ENCODE results near the gene VPS25. TPM values are rescaled to one million over a fixed set of nuclear protein-coding genes. Genes with fewer than 3 reads are reported as not detected.

The VPS25 gene
- total RNA-seq, 4 donors from 2014 or later: 44.8 to 54.6 (median 53.5) TPM

GRCh38 chr17:42743595-42744282 is 29.5 kb upstream of the VPS25 start:
- peak overlapping the region; percentile 98 to 100 (median 99) for H3K27ac ChIP-seq
- ATAC-seq (no peak), DNase-seq (no peak)
- TF ChIP-seq, protein P1, sequence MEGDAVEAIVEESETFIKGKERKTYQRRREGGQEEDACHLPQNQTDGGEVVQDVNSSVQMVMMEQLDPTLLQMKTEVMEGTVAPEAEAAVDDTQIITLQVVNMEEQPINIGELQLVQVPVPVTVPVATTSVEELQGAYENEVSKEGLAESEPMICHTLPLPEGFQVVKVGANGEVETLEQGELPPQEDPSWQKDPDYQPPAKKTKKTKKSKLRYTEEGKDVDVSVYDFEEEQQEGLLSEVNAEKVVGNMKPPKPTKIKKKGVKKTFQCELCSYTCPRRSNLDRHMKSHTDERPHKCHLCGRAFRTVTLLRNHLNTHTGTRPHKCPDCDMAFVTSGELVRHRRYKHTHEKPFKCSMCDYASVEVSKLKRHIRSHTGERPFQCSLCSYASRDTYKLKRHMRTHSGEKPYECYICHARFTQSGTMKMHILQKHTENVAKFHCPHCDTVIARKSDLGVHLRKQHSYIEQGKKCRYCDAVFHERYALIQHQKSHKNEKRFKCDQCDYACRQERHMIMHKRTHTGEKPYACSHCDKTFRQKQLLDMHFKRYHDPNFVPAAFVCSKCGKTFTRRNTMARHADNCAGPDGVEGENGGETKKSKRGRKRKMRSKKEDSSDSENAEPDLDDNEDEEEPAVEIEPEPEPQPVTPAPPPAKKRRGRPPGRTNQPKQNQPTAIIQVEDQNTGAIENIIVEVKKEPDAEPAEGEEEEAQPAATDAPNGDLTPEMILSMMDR (IDR thresholded peaks at IDR 0.05 in 4 of 5, conservative IDR thresholded peaks at IDR 0.05 in 1 of 5): no peak
- TF ChIP-seq POLR2A (IDR thresholded peaks at IDR 0.05): no peak
- no peaks in the 10 kb centered on the region for H3K27me3 ChIP-seq
- H3K4me3 ChIP-seq: peak overlapping the region; percentile 86 to 94 (median 94)
- in situ Hi-C loops (cut with MboI; ENCODE audit: low sequenced_read_pairs in 4 of 4) (no loop called here), intact Hi-C loops (cut with DNase I; ENCODE audit: low total_unique reads) (loop anchor here (2.0 kb wide), 2 partner anchors 19 to 165 kb away; no protein-coding TSS in a partner anchor)
- peaks cover 26 to 27% of the 10 kb centered on the region in 2 donors for H3K4me1 ChIP-seq
- H3K36me3 ChIP-seq: no peaks in the 10 kb centered on the region
- no peaks in the 10 kb centered on the region for H3K9me3 ChIP-seq

- peak overlapping the region; percentile 98 to 100 (median 99) for H3K27ac ChIP-seq
- intact Hi-C loops (cut with DNase I; ENCODE audit: low total_unique reads): loop anchor here (2.0 kb wide), 2 partner anchors 18 to 166 kb away; no protein-coding TSS in a partner anchor
- H3K4me3 ChIP-seq: peak overlapping the region; percentile 86 to 94 (median 94)
- DNase-seq (peak; percentile 76 to 79), ATAC-seq (peak; percentile 81 to 84)
- H3K4me1 ChIP-seq: peaks cover 26 to 27% of the 10 kb centered on the region in 2 donors
- no peak for TF ChIP-seq POLR2A (IDR thresholded peaks at IDR 0.05)
- TF ChIP-seq, protein P1 (IDR thresholded peaks at IDR 0.05 in 4 of 5, conservative IDR thresholded peaks at IDR 0.05 in 1 of 5): no peak
- H3K27me3 ChIP-seq: no peaks in the 10 kb centered on the region
- no peaks in the 10 kb centered on the region for H3K36me3 ChIP-seq
- in situ Hi-C loops (cut with MboI; ENCODE audit: low sequenced_read_pairs in 4 of 4): no loop called here
- H3K9me3 ChIP-seq: no peaks in the 10 kb centered on the region
These were observed 28.9 kb upstream of the VPS25 start for GRCh38 chr17:42744283-42744805.

GRCh38 chr17:42744806-42745617 is 28.2 kb upstream of the VPS25 start, which contains the start of gene EZH1:
Gene EZH1, minus strand, starts transcription at chr17:42745040. Its CDS starts 16,099 bp downstream, at chr17:42728941.
- peak; percentile 79 to 91 for TF ChIP-seq POLR2A (IDR thresholded peaks at IDR 0.05)
- TF ChIP-seq, protein P1 (IDR thresholded peaks at IDR 0.05 in 4 of 5, conservative IDR thresholded peaks at IDR 0.05 in 1 of 5): peak in 4 of 5 experiments; percentile 19 to 36 (median 28)
- Histone ChIP-seq H3K27ac (peak within 1 kb of the TSS; percentile 98 to 100 (median 99)), H3K27me3 (no peaks in the 10 kb centered on the region), H3K4me3 (peak within 1 kb of the TSS; percentile 86 to 94 (median 94)), H3K4me1 (peaks cover 26 to 29% of the 10 kb centered on the region in 2 donors), H3K36me3 (no peaks in the 10 kb centered on the region), H3K9me3 (no peaks in the 10 kb centered on the region)
- intact Hi-C loops (cut with DNase I; ENCODE audit: low total_unique reads): loop anchor here (2.0 kb wide), 2 partner anchors 18 to 166 kb away; no protein-coding TSS in a partner anchor
- DNase-seq (peak; percentile 74 to 87), ATAC-seq (peak; percentile 86)
- in situ Hi-C loops (cut with MboI; ENCODE audit: low sequenced_read_pairs in 4 of 4): no loop called here

DNA sequence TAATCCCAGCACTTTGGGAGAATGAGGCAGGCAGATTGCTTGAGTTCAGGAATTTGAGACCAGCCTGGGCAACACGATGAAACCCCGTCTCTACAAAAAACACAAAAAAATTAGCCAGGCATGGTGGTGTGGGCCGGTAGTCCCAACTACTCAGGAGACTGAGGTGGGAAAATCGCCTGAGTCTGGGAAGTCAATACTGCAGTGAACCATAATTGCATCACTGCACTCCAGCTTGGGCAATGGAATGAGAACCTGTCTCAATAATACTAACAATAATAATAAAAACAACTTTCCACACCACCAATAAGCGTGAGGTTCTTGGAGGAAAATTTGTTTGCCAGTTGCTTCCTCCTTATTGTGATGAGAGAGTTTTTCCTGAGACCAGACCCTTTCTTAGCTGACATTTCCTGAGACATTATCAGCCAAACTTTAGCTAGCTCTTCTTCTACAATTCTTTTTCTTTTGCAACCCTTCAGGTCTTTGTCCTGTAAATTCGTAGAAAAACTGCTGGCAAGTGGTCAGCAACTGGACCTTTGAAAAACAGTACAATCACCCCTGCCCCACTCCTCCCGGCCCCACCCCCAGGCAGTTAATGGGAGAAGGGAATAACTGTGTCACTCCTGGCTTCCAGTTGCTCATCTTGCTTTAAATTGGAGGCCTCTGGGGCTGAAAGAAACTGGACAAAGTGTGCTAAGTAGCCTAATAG is 24.9 kb upstream of the VPS25 start:
- peak in 1 of 2 donors; percentile 44 for DNase-seq

More for the DNA sequence above, 24.9 kb upstream of the VPS25 start:
- intact Hi-C loops (cut with DNase I; ENCODE audit: low total_unique reads): no loop called here
- H3K9me3 ChIP-seq: no peaks in the 10 kb centered on the region
- peaks cover 21 to 22% of the 10 kb centered on the region in 2 donors for H3K4me1 ChIP-seq
- peak overlapping the region; percentile 62 to 68 (median 66) for H3K27ac ChIP-seq
- in situ Hi-C loops (cut with MboI; ENCODE audit: low sequenced_read_pairs in 4 of 4): no loop called here
- ATAC-seq: peak in 1 of 2 donors; percentile 14
- H3K27me3 ChIP-seq: no peaks in the 10 kb centered on the region
- H3K36me3 ChIP-seq: no peaks in the 10 kb centered on the region
- TF ChIP-seq, protein P1 (IDR thresholded peaks at IDR 0.05 in 4 of 5, conservative IDR thresholded peaks at IDR 0.05 in 1 of 5): no peak
- no peak for TF ChIP-seq POLR2A (IDR thresholded peaks at IDR 0.05)
- no peak overlapping the region for H3K4me3 ChIP-seq

Measured in gastrocnemius medialis (tissue), 4 donors.